Adrenal gland (tissue), 5 donors: ENCODE measurements around the gene PWWP2B.

Source experiments
- POLR2A ChIP-seq, 2 donors: fragments of 450-650 bp; IDR thresholded peaks; one replicate each; pipeline ENCODE4 v1.6.1; 2017; ENCODE audit warnings: antibody characterized with exemption in 2 of 2, mild to moderate bottlenecking in 2 of 2, moderate library complexity in 1 of 2
- TF ChIP-seq, protein P1 (sequence below), 6 experiments: fragments of 450-650 bp in 4 of 6; fragments of 200-600 bp in 2 of 6; sonication (generic) in 1 of 6; IDR thresholded peaks; 1 replicate in 5 of 6; 2 replicates in 1 of 6; pipeline versions ENCODE4 v1.5.1 to v1.8.0; 2016 to 2021; ENCODE audit warnings: antibody characterized with exemption in 6 of 6, mild to moderate bottlenecking in 2 of 6, moderate library complexity in 1 of 6
- donor health status: DM: no; HTN: no; CAD: no.

DNA sequence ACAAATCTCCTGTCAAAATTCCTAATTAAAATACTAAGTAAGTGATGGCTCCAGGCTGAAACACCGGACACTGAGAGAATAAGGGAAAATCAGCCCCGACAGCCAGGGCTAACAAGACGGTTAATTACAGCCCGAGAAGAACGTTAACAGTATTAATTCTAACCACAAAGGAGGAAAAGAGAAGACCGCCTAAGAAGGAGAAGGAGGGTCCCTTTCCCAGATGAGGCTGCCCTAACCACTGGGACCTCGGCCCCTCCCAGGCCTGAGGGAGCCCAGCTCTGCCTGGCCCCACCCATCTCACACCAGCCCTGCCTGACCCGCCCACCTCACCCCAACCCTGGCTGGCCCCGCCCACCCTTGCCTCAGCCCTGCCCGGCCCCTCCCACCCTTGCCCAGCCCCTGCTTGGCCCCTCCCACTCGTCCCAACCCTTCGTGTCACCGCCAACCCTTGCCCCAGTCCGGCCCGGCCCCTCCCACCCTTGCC lies 51.3 kb downstream of the PWWP2B start:
- TF ChIP-seq, protein P1, sequence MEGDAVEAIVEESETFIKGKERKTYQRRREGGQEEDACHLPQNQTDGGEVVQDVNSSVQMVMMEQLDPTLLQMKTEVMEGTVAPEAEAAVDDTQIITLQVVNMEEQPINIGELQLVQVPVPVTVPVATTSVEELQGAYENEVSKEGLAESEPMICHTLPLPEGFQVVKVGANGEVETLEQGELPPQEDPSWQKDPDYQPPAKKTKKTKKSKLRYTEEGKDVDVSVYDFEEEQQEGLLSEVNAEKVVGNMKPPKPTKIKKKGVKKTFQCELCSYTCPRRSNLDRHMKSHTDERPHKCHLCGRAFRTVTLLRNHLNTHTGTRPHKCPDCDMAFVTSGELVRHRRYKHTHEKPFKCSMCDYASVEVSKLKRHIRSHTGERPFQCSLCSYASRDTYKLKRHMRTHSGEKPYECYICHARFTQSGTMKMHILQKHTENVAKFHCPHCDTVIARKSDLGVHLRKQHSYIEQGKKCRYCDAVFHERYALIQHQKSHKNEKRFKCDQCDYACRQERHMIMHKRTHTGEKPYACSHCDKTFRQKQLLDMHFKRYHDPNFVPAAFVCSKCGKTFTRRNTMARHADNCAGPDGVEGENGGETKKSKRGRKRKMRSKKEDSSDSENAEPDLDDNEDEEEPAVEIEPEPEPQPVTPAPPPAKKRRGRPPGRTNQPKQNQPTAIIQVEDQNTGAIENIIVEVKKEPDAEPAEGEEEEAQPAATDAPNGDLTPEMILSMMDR (IDR thresholded peaks at IDR 0.05), result no peak
- TF ChIP-seq POLR2A (IDR thresholded peaks at IDR 0.05), result peak in 1 of 2 donors; percentile 35
